Measurements from ENCODE around the gene CNGA1.
A peak's percentile ranks its signal among the peaks of the same experiment; 100 is the strongest.

Gene CNGA1

DNA sequence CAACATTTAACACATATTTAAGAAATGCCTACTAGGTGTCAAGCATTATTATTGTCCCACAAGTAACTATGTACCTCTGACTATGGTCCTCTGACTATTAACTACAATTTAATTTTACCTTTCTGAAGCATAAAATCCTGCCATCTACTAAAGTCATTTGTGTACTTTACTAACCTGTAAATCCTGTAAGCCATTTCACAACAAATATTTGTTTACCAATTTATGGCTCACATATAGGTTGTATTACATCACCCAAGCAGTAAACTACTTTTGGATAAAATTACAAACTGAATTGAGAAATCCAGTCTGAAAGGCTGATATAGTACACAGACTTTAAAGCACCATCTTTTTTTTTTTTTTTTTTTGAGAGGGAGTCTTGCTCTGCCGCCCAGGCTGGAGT lies 43.8 kb downstream of the CNGA1 start:
- no peak for DNase-seq (ENCODE audit: low spot score in 2 of 2)
- H3K27me3 Mint-ChIP-seq, result peaks cover 1% of the 10 kb centered on the region
- no peak overlapping the region for H3K27ac Mint-ChIP-seq

DNA sequence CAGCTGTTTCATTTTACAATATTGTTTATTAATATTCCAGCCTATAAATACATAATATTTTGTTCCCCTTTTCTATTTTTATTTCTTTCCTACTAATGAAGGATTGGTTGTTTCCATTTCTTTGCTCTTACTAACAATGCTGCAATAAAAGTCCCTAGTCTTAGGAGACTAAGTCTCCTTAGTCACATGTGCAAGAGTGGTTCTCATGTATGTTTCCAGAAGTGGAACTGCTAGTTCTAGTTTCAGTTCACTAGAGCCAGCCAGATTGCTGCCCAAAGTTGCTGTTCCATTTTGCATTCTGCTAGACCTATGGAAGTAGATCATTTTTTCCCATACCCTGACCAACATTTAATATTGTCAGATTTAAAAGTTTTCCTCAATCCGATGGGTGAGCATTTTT lies 44.3 kb downstream of the CNGA1 start:
- Mint-ChIP-seq H3K27me3 (peaks cover 1% of the 10 kb centered on the region), H3K36me3 (no peaks in the 10 kb centered on the region), H3K4me1 (peaks cover 7% of the 10 kb centered on the region), H3K4me3 (no peak overlapping the region), H3K27ac (no peak overlapping the region), H3K9me3 (no peaks in the 10 kb centered on the region)
- no peak for DNase-seq (ENCODE audit: low spot score in 2 of 2)
- ATAC-seq (ENCODE audit: low read depth), result peak; percentile 68

More for the DNA sequence above, 43.8 kb downstream of the CNGA1 start:
- H3K4me1 Mint-ChIP-seq, result peaks cover 7% of the 10 kb centered on the region
- no peak overlapping the region for H3K4me3 Mint-ChIP-seq
- H3K9me3 Mint-ChIP-seq, result no peaks in the 10 kb centered on the region
- ATAC-seq (ENCODE audit: low read depth), result no peak
- no peaks in the 10 kb centered on the region for H3K36me3 Mint-ChIP-seq

DNA sequence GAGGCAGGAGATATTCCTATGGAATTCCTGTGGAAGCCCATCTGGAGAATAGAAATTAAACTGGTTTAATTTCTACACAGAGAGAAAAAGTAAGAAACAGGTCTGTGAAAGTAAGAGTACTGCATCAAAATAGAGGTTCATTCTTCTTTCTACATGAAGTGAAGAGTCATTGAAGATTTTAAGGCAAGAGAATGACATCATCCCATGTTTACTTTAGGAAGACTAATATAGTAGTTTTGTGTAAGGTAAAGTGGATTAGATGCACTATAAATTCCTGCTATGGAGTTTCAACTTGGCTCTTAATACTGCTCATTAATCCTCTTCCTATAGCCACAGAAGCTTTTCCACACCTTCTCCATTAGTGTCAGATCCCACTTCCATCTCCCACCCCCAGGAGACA lies 47.6 kb downstream of the CNGA1 start:
- DNase-seq (ENCODE audit: low spot score in 2 of 2), result no peak
- no peak overlapping the region for H3K4me3 Mint-ChIP-seq
- no peak overlapping the region for H3K27ac Mint-ChIP-seq
- peaks cover 7% of the 10 kb centered on the region for H3K4me1 Mint-ChIP-seq
- H3K27me3 Mint-ChIP-seq, result peaks cover 3% of the 10 kb centered on the region
- no peaks in the 10 kb centered on the region for H3K9me3 Mint-ChIP-seq
- H3K36me3 Mint-ChIP-seq, result no peaks in the 10 kb centered on the region
- ATAC-seq (ENCODE audit: low read depth), result no peak

- no peak overlapping the region for H3K4me3 Mint-ChIP-seq
- DNase-seq (ENCODE audit: low spot score in 2 of 2) (no peak), ATAC-seq (ENCODE audit: low read depth) (no peak)
- no peak overlapping the region for H3K27ac Mint-ChIP-seq
- peaks cover 4% of the 10 kb centered on the region for H3K4me1 Mint-ChIP-seq
- H3K27me3 Mint-ChIP-seq, result peaks cover 9% of the 10 kb centered on the region
- peaks cover 3% of the 10 kb centered on the region for H3K9me3 Mint-ChIP-seq
- no peaks in the 10 kb centered on the region for H3K36me3 Mint-ChIP-seq
These were observed 61.8 kb downstream of the CNGA1 start for GRCh38 chr4:47954677-47955076.

DNA sequence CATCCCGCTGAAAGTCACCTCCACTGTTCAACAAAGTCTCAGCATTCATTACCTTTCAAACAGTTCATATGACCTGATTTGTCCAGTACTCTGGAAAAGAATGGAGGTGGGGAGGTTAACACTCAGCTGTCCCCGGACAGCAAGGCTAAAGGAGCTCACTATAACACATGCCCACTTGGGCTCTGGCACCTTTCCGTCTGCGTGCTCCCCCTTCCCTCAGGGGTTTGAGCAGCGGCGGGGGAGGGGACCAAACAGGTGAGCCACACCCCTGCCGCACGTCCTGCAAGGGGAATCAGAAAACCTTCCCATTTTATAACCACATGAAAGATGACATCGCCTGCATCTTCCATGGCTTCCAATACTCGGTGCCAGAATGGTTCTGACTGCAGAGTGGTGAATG lies 62.2 kb downstream of the CNGA1 start:
- peaks cover 4% of the 10 kb centered on the region for H3K4me1 Mint-ChIP-seq
- no peaks in the 10 kb centered on the region for H3K36me3 Mint-ChIP-seq

GRCh38 chr4:47945930-47946726 lies 70.4 kb downstream of the CNGA1 start:
- DNase-seq (ENCODE audit: low spot score in 2 of 2), result no peak

More for the DNA sequence above, 62.2 kb downstream of the CNGA1 start:
- H3K4me3 Mint-ChIP-seq, result no peak overlapping the region
- no peak overlapping the region for H3K27ac Mint-ChIP-seq
- DNase-seq (ENCODE audit: low spot score in 2 of 2), result no peak
- ATAC-seq (ENCODE audit: low read depth), result no peak
- peaks cover 9% of the 10 kb centered on the region for H3K27me3 Mint-ChIP-seq
- peaks cover 3% of the 10 kb centered on the region for H3K9me3 Mint-ChIP-seq

DNA sequence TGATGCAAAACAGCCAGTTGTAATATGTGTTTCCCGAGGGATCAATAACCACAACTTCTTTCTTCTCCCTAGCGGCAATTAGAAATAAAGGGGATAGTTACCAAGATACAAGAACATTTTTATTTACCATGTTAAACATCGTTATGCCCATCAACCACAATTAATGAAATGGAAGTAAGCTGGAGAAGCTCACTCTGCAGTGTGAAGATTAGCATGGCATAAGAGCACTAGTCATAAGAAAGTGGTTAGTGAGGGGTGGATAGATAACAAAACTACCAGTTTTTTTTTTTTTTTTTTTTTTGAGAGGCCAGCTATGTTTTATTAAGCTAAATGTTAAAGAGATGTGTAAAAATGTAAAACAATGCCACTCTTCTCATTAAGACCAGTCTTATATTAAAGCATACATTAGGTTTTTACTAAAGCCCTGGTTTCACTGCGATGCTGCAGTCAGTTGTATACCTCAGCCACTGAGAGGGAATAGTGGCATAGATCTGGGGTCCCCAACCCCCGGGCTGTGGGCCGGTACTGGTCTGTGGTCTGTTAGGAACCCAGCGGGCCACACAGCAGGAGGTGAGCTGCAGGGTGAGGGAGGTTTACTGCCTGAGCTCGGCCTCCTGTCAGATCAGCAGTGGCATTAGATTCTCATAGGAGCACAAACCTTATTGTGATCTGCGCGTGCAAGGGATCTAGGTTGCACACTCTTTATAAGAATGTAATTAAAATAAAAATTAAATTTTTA lies 74.2 kb downstream of the CNGA1 start:
- no peaks in the 10 kb centered on the region for H3K9me3 Mint-ChIP-seq
- no peak for ATAC-seq (ENCODE audit: low read depth)
- no peaks in the 10 kb centered on the region for H3K4me1 Mint-ChIP-seq
- H3K27me3 Mint-ChIP-seq, result peaks cover 7% of the 10 kb centered on the region
- H3K4me3 Mint-ChIP-seq, result no peak overlapping the region
- no peak overlapping the region for H3K27ac Mint-ChIP-seq
- DNase-seq (ENCODE audit: low spot score in 2 of 2), result no peak
- no peaks in the 10 kb centered on the region for H3K36me3 Mint-ChIP-seq

More at GRCh38 chr4:47945930-47946726, 70.4 kb downstream of the CNGA1 start:
- Mint-ChIP-seq H3K9me3 (peaks cover 3% of the 10 kb centered on the region), H3K4me3 (no peak overlapping the region), H3K27me3 (peaks cover 5% of the 10 kb centered on the region), H3K27ac (no peak overlapping the region), H3K4me1 (peaks cover 4% of the 10 kb centered on the region), H3K36me3 (no peaks in the 10 kb centered on the region)
- ATAC-seq (ENCODE audit: low read depth), result no peak

- ATAC-seq (ENCODE audit: low read depth) (no peak), DNase-seq (ENCODE audit: low spot score in 2 of 2) (no peak)
- H3K4me1 Mint-ChIP-seq, result no peaks in the 10 kb centered on the region
- no peaks in the 10 kb centered on the region for H3K9me3 Mint-ChIP-seq
- H3K27ac Mint-ChIP-seq, result no peak overlapping the region
- no peak overlapping the region for H3K4me3 Mint-ChIP-seq
- no peaks in the 10 kb centered on the region for H3K36me3 Mint-ChIP-seq
- peaks cover 10% of the 10 kb centered on the region for H3K27me3 Mint-ChIP-seq
These were observed 77.0 kb downstream of the CNGA1 start for GRCh38 chr4:47939456-47939855.

- Mint-ChIP-seq H3K4me3 (no peak overlapping the region), H3K36me3 (no peaks in the 10 kb centered on the region), H3K27me3 (peaks cover 10% of the 10 kb centered on the region), H3K27ac (no peak overlapping the region), H3K4me1 (no peaks in the 10 kb centered on the region), H3K9me3 (no peaks in the 10 kb centered on the region)
- DNase-seq (ENCODE audit: low spot score in 2 of 2) (no peak), ATAC-seq (ENCODE audit: low read depth) (no peak)
These were observed 80.1 kb downstream of the CNGA1 start for GRCh38 chr4:47936336-47936735.

- Mint-ChIP-seq H3K36me3 (no peaks in the 10 kb centered on the region), H3K27me3 (peaks cover 8% of the 10 kb centered on the region), H3K27ac (no peak overlapping the region), H3K4me1 (peaks cover 10% of the 10 kb centered on the region), H3K9me3 (no peaks in the 10 kb centered on the region), H3K4me3 (no peak overlapping the region)
- peak; percentile 53 for ATAC-seq (ENCODE audit: low read depth)
- DNase-seq (ENCODE audit: low spot score in 2 of 2), result peak in 1 of 2 donors; percentile 43
These were observed 82.6 kb downstream of the CNGA1 start for GRCh38 chr4:47933840-47934239.

GRCh38 chr4:47930971-47931804 lies 85.3 kb downstream of the CNGA1 start:
- H3K9me3 Mint-ChIP-seq, result no peaks in the 10 kb centered on the region
- H3K27me3 Mint-ChIP-seq, result peaks cover 6% of the 10 kb centered on the region
- DNase-seq (ENCODE audit: low spot score in 2 of 2), result no peak

DNA sequence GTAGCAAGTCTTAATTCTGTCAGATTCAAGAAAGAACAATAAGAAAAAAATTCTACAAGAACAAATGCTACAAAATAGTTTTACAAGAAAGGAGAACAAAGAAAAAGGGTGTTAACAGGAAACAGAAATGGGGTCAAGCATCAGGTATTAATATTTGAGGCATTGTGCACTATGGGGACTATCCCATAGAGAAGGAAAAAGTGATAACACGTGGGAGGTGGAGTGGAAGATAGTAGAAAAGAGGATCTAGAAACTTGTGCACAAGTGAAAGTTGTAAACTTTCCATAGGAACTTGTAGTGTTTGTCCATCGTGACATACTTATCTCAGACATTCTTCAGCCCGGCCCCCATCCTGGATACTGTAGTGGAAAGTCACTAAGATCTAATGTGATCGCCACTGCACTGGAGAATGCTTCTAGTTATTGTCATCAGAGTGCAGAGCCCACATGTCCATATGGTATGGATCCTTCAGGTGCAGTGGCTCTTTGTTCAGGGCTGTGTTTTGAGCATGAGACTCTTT lies 86.7 kb downstream of the CNGA1 start:
- Mint-ChIP-seq H3K36me3 (no peaks in the 10 kb centered on the region), H3K4me3 (no peak overlapping the region), H3K27ac (no peak overlapping the region), H3K27me3 (peaks cover 6% of the 10 kb centered on the region), H3K4me1 (peaks cover 16% of the 10 kb centered on the region), H3K9me3 (no peaks in the 10 kb centered on the region)
- no peak for DNase-seq (ENCODE audit: low spot score in 2 of 2)
- ATAC-seq (ENCODE audit: low read depth), result peak; percentile 42

More at GRCh38 chr4:47930971-47931804, 85.3 kb downstream of the CNGA1 start:
- Mint-ChIP-seq H3K4me3 (no peak overlapping the region), H3K27ac (no peak overlapping the region), H3K36me3 (no peaks in the 10 kb centered on the region), H3K4me1 (peaks cover 16% of the 10 kb centered on the region)
- no peak for ATAC-seq (ENCODE audit: low read depth)

- H3K4me3 Mint-ChIP-seq, result peak overlapping the region; percentile 46
These were observed 89.7 kb downstream of the CNGA1 start for GRCh38 chr4:47926667-47927258.

More at GRCh38 chr4:47926667-47927258, 89.7 kb downstream of the CNGA1 start:
- no peak overlapping the region for H3K27ac Mint-ChIP-seq
- peaks cover 16% of the 10 kb centered on the region for H3K4me1 Mint-ChIP-seq
- peaks cover 6% of the 10 kb centered on the region for H3K27me3 Mint-ChIP-seq
- ATAC-seq (ENCODE audit: low read depth) (peak; percentile 82), DNase-seq (ENCODE audit: low spot score in 2 of 2) (peak in 1 of 2 donors; percentile 34)
- no peaks in the 10 kb centered on the region for H3K36me3 Mint-ChIP-seq
- H3K9me3 Mint-ChIP-seq, result no peaks in the 10 kb centered on the region
